ENCODE results near the gene TANGO2. TPM values are rescaled to one million over a fixed set of nuclear protein-coding genes. Genes with fewer than 3 reads are reported as not detected.
A peak's percentile ranks its signal among the peaks of the same experiment; 100 is the strongest.

Gene TANGO2, protein sequence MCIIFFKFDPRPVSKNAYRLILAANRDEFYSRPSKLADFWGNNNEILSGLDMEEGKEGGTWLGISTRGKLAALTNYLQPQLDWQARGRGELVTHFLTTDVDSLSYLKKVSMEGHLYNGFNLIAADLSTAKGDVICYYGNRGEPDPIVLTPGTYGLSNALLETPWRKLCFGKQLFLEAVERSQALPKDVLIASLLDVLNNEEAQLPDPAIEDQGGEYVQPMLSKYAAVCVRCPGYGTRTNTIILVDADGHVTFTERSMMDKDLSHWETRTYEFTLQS
- total RNA-seq (2022) (13.9 and 16.0 TPM in 2 replicates), Bru-seq, nascent RNA (percentile 49 among the genes with signal in this experiment), BruChase-seq, experiment 1, labeled RNA remaining after a 6-hour chase (percentile 50 among the genes with signal in this experiment), BruChase-seq, experiment 2, labeled RNA remaining after a 2-hour chase (percentile 52 among the genes with signal in this experiment)
- long read RNA-seq, transcript TANGO2-217 (9 exons, 2,439 nt) = major isoform, 5 of 38 reads
- long read RNA-seq, transcript TANGO2-201 (9 exons, 2,273 nt) = major isoform, 5 of 38 reads
- long read RNA-seq, partial matches to known transcripts = 7 of 38 reads
- long read RNA-seq, other reads (novel, unspliced or antisense) = 17 of 38 reads

DNA sequence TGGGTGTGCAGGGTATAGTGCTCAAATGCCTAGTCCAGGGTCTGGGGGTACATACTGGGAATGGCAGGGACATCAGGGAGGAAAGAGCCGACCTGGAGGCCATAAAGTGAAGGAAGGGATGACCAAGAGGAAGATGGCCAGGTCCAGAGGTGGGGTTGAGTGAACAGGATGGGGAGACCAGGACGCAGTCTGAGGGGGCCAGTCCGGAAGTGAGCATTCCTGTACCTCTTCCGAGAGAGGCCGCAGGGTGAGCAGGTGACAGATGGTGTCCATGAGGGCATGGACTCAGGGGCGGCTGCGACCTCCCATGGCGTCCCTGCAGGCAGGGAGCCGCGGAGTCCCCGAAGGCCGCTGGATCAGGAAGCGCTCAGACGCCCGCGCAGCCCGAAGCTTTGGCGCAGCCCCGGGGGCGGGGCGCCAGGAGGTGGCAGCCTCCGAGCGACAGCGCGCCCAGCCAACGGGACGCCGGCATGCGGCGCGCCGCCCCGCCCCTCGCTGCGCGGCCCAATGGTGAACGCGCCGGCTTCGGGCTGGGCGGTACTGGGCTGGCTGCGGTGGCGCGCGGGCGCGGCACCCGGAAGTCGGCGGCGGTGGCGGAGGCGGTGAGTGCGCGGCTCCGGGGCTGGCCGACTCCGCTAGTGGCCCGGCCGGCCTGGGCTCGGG, at the start of gene TANGO2:
TANGO2 (plus strand) TSS at position 578 of the 663 bp plus-strand sequence. CDS start 15,689 bp downstream, outside the sequence.
- CTCF ChIA-PET = no interaction called here
- no peaks in the 10 kb centered on the region for H3K27me3 Mint-ChIP-seq (ENCODE audit: insufficient read depth, unreplicated experiment)
- POLR2A ChIA-PET = interaction anchor here (1.1 to 2.0 kb wide), 7 partner anchors 11 to 59 kb away, joined by 3 to 9 read pairs (median 5); partner anchors contain the start of gene DGCR8
- DNase-seq (ENCODE audit: unreplicated experiment) = peak; percentile 87
- H3K9me3 Mint-ChIP-seq (ENCODE audit: unreplicated experiment) = no peaks in the 10 kb centered on the region
- H3K36me3 Mint-ChIP-seq (ENCODE audit: insufficient read depth, unreplicated experiment) = peaks cover 12% of the 10 kb centered on the region
- TF ChIP-seq, protein P1, sequence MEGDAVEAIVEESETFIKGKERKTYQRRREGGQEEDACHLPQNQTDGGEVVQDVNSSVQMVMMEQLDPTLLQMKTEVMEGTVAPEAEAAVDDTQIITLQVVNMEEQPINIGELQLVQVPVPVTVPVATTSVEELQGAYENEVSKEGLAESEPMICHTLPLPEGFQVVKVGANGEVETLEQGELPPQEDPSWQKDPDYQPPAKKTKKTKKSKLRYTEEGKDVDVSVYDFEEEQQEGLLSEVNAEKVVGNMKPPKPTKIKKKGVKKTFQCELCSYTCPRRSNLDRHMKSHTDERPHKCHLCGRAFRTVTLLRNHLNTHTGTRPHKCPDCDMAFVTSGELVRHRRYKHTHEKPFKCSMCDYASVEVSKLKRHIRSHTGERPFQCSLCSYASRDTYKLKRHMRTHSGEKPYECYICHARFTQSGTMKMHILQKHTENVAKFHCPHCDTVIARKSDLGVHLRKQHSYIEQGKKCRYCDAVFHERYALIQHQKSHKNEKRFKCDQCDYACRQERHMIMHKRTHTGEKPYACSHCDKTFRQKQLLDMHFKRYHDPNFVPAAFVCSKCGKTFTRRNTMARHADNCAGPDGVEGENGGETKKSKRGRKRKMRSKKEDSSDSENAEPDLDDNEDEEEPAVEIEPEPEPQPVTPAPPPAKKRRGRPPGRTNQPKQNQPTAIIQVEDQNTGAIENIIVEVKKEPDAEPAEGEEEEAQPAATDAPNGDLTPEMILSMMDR (IDR thresholded peaks at IDR 0.05; ENCODE audit: unreplicated experiment) = no peak
- H3K4me1 Mint-ChIP-seq (ENCODE audit: insufficient read depth, unreplicated experiment) = peaks cover 15% of the 10 kb centered on the region
- H3K27ac Mint-ChIP-seq (ENCODE audit: low read depth, unreplicated experiment) = peak within 1 kb of the TSS; percentile 54
- peak within 1 kb of the TSS; percentile 81 for H3K4me3 Mint-ChIP-seq (ENCODE audit: unreplicated experiment)
- BruUV-seq (replicated peaks) = no TSS peak
- intact Hi-C loops (cut with micrococcal nuclease) = no loop called here

DNA sequence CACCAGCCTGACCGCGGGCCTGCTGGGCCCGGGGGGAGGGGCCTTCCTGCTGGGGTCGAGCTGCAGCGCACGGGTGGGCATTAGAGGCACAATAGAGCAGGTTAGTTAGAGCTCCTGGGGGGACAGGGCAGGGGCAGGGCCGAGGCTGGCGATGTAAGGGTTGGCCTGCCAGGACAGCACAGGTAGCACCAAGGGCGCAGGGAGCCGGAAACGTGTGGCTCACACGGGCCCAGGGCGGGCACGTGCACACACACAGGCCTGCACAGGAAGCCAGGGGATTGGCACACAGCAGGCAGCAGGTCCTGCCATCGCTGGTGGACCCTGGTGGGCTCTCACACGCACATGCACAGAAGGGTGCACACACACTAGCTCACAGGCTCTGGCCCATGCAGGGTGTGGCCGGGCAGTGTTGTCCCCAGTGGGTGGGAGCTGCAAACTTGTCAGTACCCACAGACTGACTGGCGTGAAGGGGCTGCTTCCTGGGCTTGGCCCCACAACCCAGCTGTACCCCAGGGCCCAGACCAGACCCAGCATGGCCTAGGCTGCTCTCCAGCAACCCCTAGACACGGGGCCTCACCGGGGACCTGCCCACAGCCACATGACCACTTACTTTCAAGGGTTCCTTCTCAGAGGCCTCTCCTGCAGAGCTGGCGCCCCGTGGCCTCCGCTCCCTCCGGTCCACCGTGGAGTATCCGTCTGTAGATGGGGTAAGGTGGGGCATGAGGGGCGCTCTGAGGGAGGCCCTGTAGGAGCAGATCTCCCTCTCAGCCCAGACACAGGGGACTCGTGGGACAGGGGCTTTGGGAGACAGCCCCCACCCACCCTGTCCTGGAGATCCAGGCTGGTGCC, 49.4 kb upstream of the TANGO2 start:
- Mint-ChIP-seq H3K27ac (ENCODE audit: low read depth, unreplicated experiment) (no peak overlapping the region), H3K4me1 (ENCODE audit: insufficient read depth, unreplicated experiment) (peaks cover 7% of the 10 kb centered on the region), H3K9me3 (ENCODE audit: unreplicated experiment) (no peaks in the 10 kb centered on the region), H3K4me3 (ENCODE audit: unreplicated experiment) (no peak overlapping the region), H3K27me3 (ENCODE audit: insufficient read depth, unreplicated experiment) (no peaks in the 10 kb centered on the region), H3K36me3 (ENCODE audit: insufficient read depth, unreplicated experiment) (peaks cover 5% of the 10 kb centered on the region)
- TF ChIP-seq, protein P1 (IDR thresholded peaks at IDR 0.05; ENCODE audit: unreplicated experiment) = no peak
- ChIA-PET CTCF (interaction anchor here (0.6 to 2.0 kb wide), 11 partner anchors 9 to 293 kb away, joined by 3 to 5 read pairs (median 3); no protein-coding TSS in a partner anchor), POLR2A (interaction anchor here (1.0 kb wide), 1 partner anchor 41 kb away, joined by 3 read pairs; no protein-coding TSS in a partner anchor)
- no TSS peak for BruUV-seq (replicated peaks)
- no peak for DNase-seq (ENCODE audit: unreplicated experiment)
- intact Hi-C loops (cut with micrococcal nuclease) = loop anchor here (10.0 kb wide), 1 partner anchor 143 kb away; the partner anchor contains the start of genes RANBP1 and TRMT2A

DNA sequence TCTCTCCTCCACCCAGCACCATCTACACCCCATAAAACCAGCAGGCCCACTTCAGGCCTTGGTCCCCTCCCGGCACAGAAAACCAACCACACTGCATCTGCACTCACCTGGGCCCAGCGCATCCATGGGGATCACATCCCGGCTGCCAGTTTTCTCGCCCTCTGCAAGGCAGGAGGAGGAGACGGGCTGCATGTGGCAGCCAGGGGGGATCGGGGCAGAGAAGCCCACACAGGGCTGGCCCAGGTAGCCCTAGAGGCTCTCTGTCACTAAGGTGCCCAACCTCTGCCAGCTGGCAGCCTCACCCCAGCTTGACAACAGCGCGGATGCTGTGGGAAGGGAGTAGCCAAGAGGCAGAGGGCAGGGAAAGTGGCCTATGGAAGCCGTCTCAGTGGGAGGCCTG, 48.7 kb upstream of the TANGO2 start:
- H3K4me1 Mint-ChIP-seq (ENCODE audit: insufficient read depth, unreplicated experiment) = peaks cover 7% of the 10 kb centered on the region
- no peak for DNase-seq (ENCODE audit: unreplicated experiment)
- CTCF ChIA-PET = interaction anchor here (0.7 to 2.0 kb wide), 7 partner anchors 9 to 156 kb away, joined by 3 to 5 read pairs (median 3); no protein-coding TSS in a partner anchor
- H3K36me3 Mint-ChIP-seq (ENCODE audit: insufficient read depth, unreplicated experiment) = peaks cover 5% of the 10 kb centered on the region
- intact Hi-C loops (cut with micrococcal nuclease) = loop anchor here (10.0 kb wide), 1 partner anchor 143 kb away; the partner anchor contains the start of genes RANBP1 and TRMT2A
- no peak overlapping the region for H3K27ac Mint-ChIP-seq (ENCODE audit: low read depth, unreplicated experiment)
- POLR2A ChIA-PET = interaction anchor here (1.0 kb wide), 2 partner anchors 40 to 50 kb away, joined by 3 read pairs; no protein-coding TSS in a partner anchor
- BruUV-seq (replicated peaks) = no TSS peak
- no peaks in the 10 kb centered on the region for H3K9me3 Mint-ChIP-seq (ENCODE audit: unreplicated experiment)
- no peaks in the 10 kb centered on the region for H3K27me3 Mint-ChIP-seq (ENCODE audit: insufficient read depth, unreplicated experiment)
- TF ChIP-seq, protein P1 (IDR thresholded peaks at IDR 0.05; ENCODE audit: unreplicated experiment) = no peak
- no peak overlapping the region for H3K4me3 Mint-ChIP-seq (ENCODE audit: unreplicated experiment)
